KMS-11 (cell line): ENCODE results near the gene HPSE2.

Experiments used
- H2AFZ ChIP-seq: fragments of 200-600 bp; sonication (generic); 2 replicates; pipeline ENCODE4 v1.6.1; 2016; ENCODE audit warnings: antibody characterized with exemption, mixed run types, low read depth
- H3K27ac ChIP-seq: fragments of 200-600 bp; sonication (generic); 2 replicates; pipeline ENCODE4 v1.6.1; 2016; ENCODE audit warnings: mild to moderate bottlenecking, mixed run types
- H3K27me3 ChIP-seq: fragments of 200-600 bp; sonication (generic); 2 replicates; pipeline ENCODE4 v1.6.1; 2017; ENCODE audit warnings: mild to moderate bottlenecking, low read depth, mixed run types, moderate library complexity; ENCODE audit not compliant: insufficient read depth
- H3K36me3 ChIP-seq: fragments of 200-600 bp; sonication (generic); 2 replicates; pipeline ENCODE4 v1.6.1; 2017; ENCODE audit warnings: mild to moderate bottlenecking, mixed run types; ENCODE audit not compliant: insufficient read depth
- H3K4me1 ChIP-seq: fragments of 200-600 bp; sonication (generic); 2 replicates; pipeline ENCODE4 v1.6.1; 2016; ENCODE audit warnings: mild to moderate bottlenecking, low read depth, mixed run types; ENCODE audit not compliant: poor library complexity, severe bottlenecking
- H3K4me2 ChIP-seq: fragments of 200-600 bp; sonication (generic); 2 replicates; pipeline ENCODE4 v1.7.0; 2016; ENCODE audit warnings: mild to moderate bottlenecking, mixed run types
- H3K4me3 ChIP-seq: fragments of 200-600 bp; sonication (generic); IDR thresholded peaks from 2 replicates; pipeline ENCODE4 v1.6.1; 2017; ENCODE audit warnings: low read depth, low read length, mixed read lengths; ENCODE audit not compliant: insufficient read depth
- H3K79me2 ChIP-seq: fragments of 200-600 bp; sonication (generic); 2 replicates; pipeline ENCODE4 v1.6.1; 2016; ENCODE audit warnings: low read depth, mixed run types; ENCODE audit not compliant: insufficient read depth
- H3K9ac ChIP-seq: fragments of 200-600 bp; sonication (generic); 2 replicates; pipeline ENCODE4 v1.6.1; 2016; ENCODE audit warnings: mild to moderate bottlenecking, mixed run types
- H4K20me1 ChIP-seq: fragments of 200-600 bp; sonication (generic); 2 replicates; pipeline ENCODE4 v1.6.1; 2016; ENCODE audit warnings: mild to moderate bottlenecking, mixed run types; ENCODE audit not compliant: insufficient read depth
- CTCF ChIP-seq: fragments of 200-600 bp; sonication (generic); conservative IDR thresholded peaks from 2 replicates; pipeline ENCODE4 v1.6.1; 2017; ENCODE audit warnings: low read depth, mild to moderate bottlenecking, antibody characterized with exemption, low read length, moderate library complexity, mixed read lengths

Gene HPSE2

GRCh38 chr10:98410759-98411158 is 824.9 kb downstream of the HPSE2 start:
- no peak overlapping the region for H2AFZ ChIP-seq
- no peaks in the 10 kb centered on the region for H3K79me2 ChIP-seq
- H3K4me1 ChIP-seq: peaks cover 23% of the 10 kb centered on the region
- no peak overlapping the region for H3K4me3 ChIP-seq
- H3K4me2 ChIP-seq: no peak overlapping the region
- no peaks in the 10 kb centered on the region for H4K20me1 ChIP-seq
- no peaks in the 10 kb centered on the region for H3K27me3 ChIP-seq
- H3K36me3 ChIP-seq: no peaks in the 10 kb centered on the region
- no peak overlapping the region for H3K9ac ChIP-seq
- no peak overlapping the region for H3K27ac ChIP-seq
- TF ChIP-seq CTCF: no peak

- no peaks in the 10 kb centered on the region for H3K79me2 ChIP-seq
- TF ChIP-seq CTCF: no peak
- no peaks in the 10 kb centered on the region for H3K27me3 ChIP-seq
- no peak overlapping the region for H2AFZ ChIP-seq
- H3K4me3 ChIP-seq: no peak overlapping the region
- H3K4me1 ChIP-seq: peaks cover 23% of the 10 kb centered on the region
- H4K20me1 ChIP-seq: no peaks in the 10 kb centered on the region
- H3K36me3 ChIP-seq: no peaks in the 10 kb centered on the region
- no peak overlapping the region for H3K9ac ChIP-seq
- no peak overlapping the region for H3K4me2 ChIP-seq
- H3K27ac ChIP-seq: no peak overlapping the region
Measured at GRCh38 chr10:98410135-98410743, 825.4 kb downstream of the HPSE2 start.

GRCh38 chr10:98408799-98409198 is 826.9 kb downstream of the HPSE2 start:
- peaks cover 34% of the 10 kb centered on the region for H3K4me1 ChIP-seq
- H2AFZ ChIP-seq: no peak overlapping the region
- H3K36me3 ChIP-seq: no peaks in the 10 kb centered on the region
- no peaks in the 10 kb centered on the region for H4K20me1 ChIP-seq
- no peak overlapping the region for H3K9ac ChIP-seq
- no peak overlapping the region for H3K4me3 ChIP-seq
- H3K27ac ChIP-seq: no peak overlapping the region
- H3K79me2 ChIP-seq: no peaks in the 10 kb centered on the region
- no peaks in the 10 kb centered on the region for H3K27me3 ChIP-seq
- H3K4me2 ChIP-seq: no peak overlapping the region
- no peak for TF ChIP-seq CTCF

GRCh38 chr10:98407744-98408241 is 827.9 kb downstream of the HPSE2 start:
- Histone ChIP-seq H3K27ac (no peak overlapping the region), H3K4me2 (no peak overlapping the region), H4K20me1 (no peaks in the 10 kb centered on the region), H3K9ac (no peak overlapping the region), H3K4me1 (peaks cover 30% of the 10 kb centered on the region), H2AFZ (no peak overlapping the region), H3K79me2 (no peaks in the 10 kb centered on the region), H3K4me3 (no peak overlapping the region), H3K36me3 (no peaks in the 10 kb centered on the region), H3K27me3 (no peaks in the 10 kb centered on the region)
- TF ChIP-seq CTCF: no peak
